Kidney (tissue), 14 donors: Measurements from ENCODE around the gene CCNI2. TPM values are rescaled to one million over a fixed set of nuclear protein-coding genes. Genes with fewer than 3 reads are reported as not detected.

Source experiments
- DNase-seq, 5 donors: peaks; one replicate each; pipeline ENCODE4 v3.0.0-alpha.2; 2013 to 2020
- FAIRE-seq: peaks from 2 replicates; lab custom pipeline; 2012; peaks lifted over from hg19 to GRCh38; lab: Jason Lieb, UNC
- H3K27ac ChIP-seq, 2 donors: one replicate each; pipeline ENCODE4 v1.7.0; 2013; ENCODE audit warnings: low read depth in 2 of 2, low read length in 2 of 2, inconsistent platforms in 1 of 2
- H3K27me3 ChIP-seq: one replicate; pipeline ENCODE4 v1.7.1; 2013; ENCODE audit warnings: low read length, inconsistent platforms; ENCODE audit not compliant: control insufficient read depth, insufficient read depth
- H3K36me3 ChIP-seq, 3 donors: one replicate each; pipeline versions ENCODE4 v1.7.0 to v1.7.1; 2013; ENCODE audit warnings: low read length in 3 of 3, control low read depth in 1 of 3, inconsistent platforms in 1 of 3; ENCODE audit not compliant: insufficient read depth in 3 of 3, control insufficient read depth in 2 of 3
- H3K4me1 ChIP-seq, 3 donors: one replicate each; pipeline versions ENCODE4 v1.7.0 to v1.7.1; 2013; ENCODE audit warnings: low read length in 3 of 3, inconsistent platforms in 1 of 3, low read depth in 1 of 3; ENCODE audit not compliant: control insufficient read depth in 2 of 3, insufficient read depth in 2 of 3
- H3K4me3 ChIP-seq, 3 donors: one replicate each; pipeline versions ENCODE4 v1.7.0 to v1.8.1; 2013; ENCODE audit warnings: low read length in 3 of 3, control low read depth in 1 of 3, inconsistent platforms in 1 of 3
- H3K9ac ChIP-seq, 3 donors: one replicate each; pipeline versions ENCODE4 v1.7.0 to v1.7.1; 2013; ENCODE audit warnings: low read length in 3 of 3, control low read depth in 1 of 3, inconsistent platforms in 1 of 3
- H3K9me3 ChIP-seq, 3 donors: one replicate each; pipeline versions ENCODE4 v1.7.0 to v1.7.1; 2013; ENCODE audit warnings: low read length in 3 of 3, control low read depth in 1 of 3, inconsistent platforms in 1 of 3; ENCODE audit not compliant: control insufficient read depth in 2 of 3, insufficient read depth in 1 of 3
- CTCF ChIP-seq: IDR thresholded peaks from 3 replicates; pipeline ENCODE4 v1.5.1; 2012; ENCODE audit warnings: mild to moderate bottlenecking, moderate library complexity, borderline replicate concordance; ENCODE audit not compliant: insufficient read depth; ENCODE audit errors: extremely low read depth
- intact Hi-C: fragments of 100-400 bp; cut with DNase I; formaldehyde crosslinking; loops from one replicate; pipeline ENCODE4 v1.11.1; 2022
- polyA plus RNA-seq: library from polyadenylated mRNA; stranded (reverse); fragments of 350-450 nt; fragmentation: Illumina TruSeq; extraction: RNeasy Lipid Tissue Mini Kit (QIAGEN cat#74804); gene quantifications from one replicate; pipeline ENCODE4 v1.2.3, GENCODE V29; 2014; ENCODE audit warnings: low read depth, low replicate concordance; ENCODE audit not compliant: insufficient read depth
- total RNA-seq: library from RNA; stranded (reverse); fragmentation: NEBNext Ultra II Directional; extraction: Animal tissue kit (Norgen Biotek cat#: 25700); gene quantifications from one replicate; pipeline ENCODE4 v1.2.1, GENCODE V29; 2021
- donor health status: control.
- donor health status: control.
- donor health status: control.
- donor health status: control.
- donor health status: control.
- donor health status: DM: yes; HTN: yes; CAD: no.
- donor health status: Normal renal cell carcinoma (clear cell type).

The CCNI2 gene
- total and polyA plus RNA-seq, 2 donors from 2014 or later: 3.4 to 3.8 TPM

- no peaks in the 10 kb centered on the region for H3K27me3 ChIP-seq
- no peak for TF ChIP-seq CTCF
- H3K9ac ChIP-seq: no peak overlapping the region
- no peaks in the 10 kb centered on the region for H3K9me3 ChIP-seq
- H3K4me1 ChIP-seq: no peaks in the 10 kb centered on the region
- intact Hi-C loops: no loop called here
- no peak overlapping the region for H3K4me3 ChIP-seq
- H3K36me3 ChIP-seq: no peaks in the 10 kb centered on the region
- FAIRE-seq (peak; percentile 80), DNase-seq (peak in 2 of 5 donors; percentile 3 to 9)
- H3K27ac ChIP-seq: no peak overlapping the region
Observed at GRCh38 chr5:132714456-132715307, 32.5 kb upstream of the CCNI2 start.

- no peak for FAIRE-seq
Observed at GRCh38 chr5:132718544-132719312, 28.5 kb upstream of the CCNI2 start.

GRCh38 chr5:132725745-132726144 is 21.5 kb upstream of the CCNI2 start:
- Histone ChIP-seq H3K36me3 (peaks cover 0 to 11% (median 3%) of the 10 kb centered on the region in 3 donors), H3K9me3 (no peaks in the 10 kb centered on the region), H3K4me3 (no peak overlapping the region), H3K9ac (no peak overlapping the region), H3K4me1 (no peaks in the 10 kb centered on the region), H3K27me3 (no peaks in the 10 kb centered on the region), H3K27ac (no peak overlapping the region)
- DNase-seq (no peak), FAIRE-seq (no peak)
- no peak for TF ChIP-seq CTCF
- intact Hi-C loops: no loop called here

More at GRCh38 chr5:132718544-132719312, 28.5 kb upstream of the CCNI2 start:
- intact Hi-C loops: no loop called here
- H3K27ac ChIP-seq: no peak overlapping the region
- H3K9me3 ChIP-seq: no peaks in the 10 kb centered on the region
- DNase-seq: no peak
- no peak for TF ChIP-seq CTCF
- no peak overlapping the region for H3K4me3 ChIP-seq
- no peak overlapping the region for H3K9ac ChIP-seq
- no peaks in the 10 kb centered on the region for H3K27me3 ChIP-seq
- H3K4me1 ChIP-seq: no peaks in the 10 kb centered on the region
- H3K36me3 ChIP-seq: no peaks in the 10 kb centered on the region
